ENCODE results near the gene SHFL. TPM values are rescaled to one million over a fixed set of nuclear protein-coding genes. Genes with fewer than 3 reads are reported as not detected.

Gene SHFL
- total RNA-seq, 1 experiment from 2014 or later = 21.1 TPM

- Mint-ChIP-seq H3K27ac (no peak overlapping the region), H3K4me1 (peaks cover 7 to 9% of the 10 kb centered on the region in 2 experiments; a peak in 2 of 4 replicates), H3K27me3 (ENCODE audit: low read depth) (peaks cover 13% of the 10 kb centered on the region), H3K4me3 (no peak overlapping the region), H3K36me3 (ENCODE audit: insufficient read depth in 1 of 3, low read depth in 3 of 3) (peaks cover 4 to 21% (median 11%) of the 10 kb centered on the region in 3 experiments), H3K9me3 (peaks cover 0 to 1% of the 10 kb centered on the region in 2 experiments; a peak in 1 of 5 replicates)
- no peak overlapping the region for H3K4ac ChIP-seq (ENCODE audit: low read depth, low read length)
- peaks cover 10% of the 10 kb centered on the region for H3K23me2 ChIP-seq (ENCODE audit: insufficient read length, low read depth, low read length, poor library complexity, severe bottlenecking)
- no peak overlapping the region for H2BK20ac ChIP-seq (ENCODE audit: low read depth, low read length, poor library complexity, severe bottlenecking)
- no peaks in the 10 kb centered on the region for H3K9me3 ChIP-seq (ENCODE audit: control insufficient read depth, low read depth, low read length)
- H4K5ac ChIP-seq (ENCODE audit: insufficient read length, low read depth, low read length) = no peak overlapping the region
- H4K91ac ChIP-seq (ENCODE audit: insufficient read length, low read depth, low read length) = no peak overlapping the region
- H3K27me3 ChIP-seq (ENCODE audit: insufficient read depth, low read length) = no peaks in the 10 kb centered on the region
- WGBS (ENCODE audit: extremely low coverage, insufficient read length, low lambda C conversion rate) = no CpG with 5 or more reads among the region's 6 CpGs
- no peak overlapping the region for H3K56ac ChIP-seq (ENCODE audit: insufficient read length, low read depth, low read length)
- no peaks in the 10 kb centered on the region for H3K79me1 ChIP-seq (ENCODE audit: insufficient read depth, low read depth, low read length, poor library complexity, severe bottlenecking)
- no peak overlapping the region for H3T11ph ChIP-seq (ENCODE audit: low read length)
- H3K9ac ChIP-seq (ENCODE audit: extremely low read depth, insufficient read length, low read length) = no peak overlapping the region
- no peaks in the 10 kb centered on the region for H4K20me1 ChIP-seq (ENCODE audit: control insufficient read depth, insufficient read depth, insufficient read length)
- H2AFZ ChIP-seq (ENCODE audit: low read length) = no peak overlapping the region
- H2BK15ac ChIP-seq (ENCODE audit: low read depth, low read length) = no peak overlapping the region
- TF ChIP-seq, protein P1, sequence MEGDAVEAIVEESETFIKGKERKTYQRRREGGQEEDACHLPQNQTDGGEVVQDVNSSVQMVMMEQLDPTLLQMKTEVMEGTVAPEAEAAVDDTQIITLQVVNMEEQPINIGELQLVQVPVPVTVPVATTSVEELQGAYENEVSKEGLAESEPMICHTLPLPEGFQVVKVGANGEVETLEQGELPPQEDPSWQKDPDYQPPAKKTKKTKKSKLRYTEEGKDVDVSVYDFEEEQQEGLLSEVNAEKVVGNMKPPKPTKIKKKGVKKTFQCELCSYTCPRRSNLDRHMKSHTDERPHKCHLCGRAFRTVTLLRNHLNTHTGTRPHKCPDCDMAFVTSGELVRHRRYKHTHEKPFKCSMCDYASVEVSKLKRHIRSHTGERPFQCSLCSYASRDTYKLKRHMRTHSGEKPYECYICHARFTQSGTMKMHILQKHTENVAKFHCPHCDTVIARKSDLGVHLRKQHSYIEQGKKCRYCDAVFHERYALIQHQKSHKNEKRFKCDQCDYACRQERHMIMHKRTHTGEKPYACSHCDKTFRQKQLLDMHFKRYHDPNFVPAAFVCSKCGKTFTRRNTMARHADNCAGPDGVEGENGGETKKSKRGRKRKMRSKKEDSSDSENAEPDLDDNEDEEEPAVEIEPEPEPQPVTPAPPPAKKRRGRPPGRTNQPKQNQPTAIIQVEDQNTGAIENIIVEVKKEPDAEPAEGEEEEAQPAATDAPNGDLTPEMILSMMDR (conservative IDR thresholded peaks at IDR 0.05) = no peak
- H2BK12ac ChIP-seq (ENCODE audit: insufficient read length, low read depth, low read length) = no peak overlapping the region
- no peak overlapping the region for H3K27ac ChIP-seq (ENCODE audit: insufficient read length, low read depth, low read length)
- H2BK120ac ChIP-seq (ENCODE audit: low read depth, low read length, poor library complexity, severe bottlenecking) = no peak overlapping the region
- no peak overlapping the region for H3K18ac ChIP-seq (ENCODE audit: insufficient read length, low read depth, low read length)
- H4K8ac ChIP-seq (replicated peaks; ENCODE audit: insufficient read length, low read depth, low read length) = no peak overlapping the region
- no peak overlapping the region for H3K4me2 ChIP-seq (ENCODE audit: insufficient read depth, insufficient read length, low read length)
- H3K4me1 ChIP-seq (ENCODE audit: insufficient read depth, low read length) = no peaks in the 10 kb centered on the region
- no peak overlapping the region for H3K23ac ChIP-seq (ENCODE audit: insufficient read length, low read depth, low read length)
- no peak overlapping the region for H2BK5ac ChIP-seq (ENCODE audit: insufficient read length, low read length)
- no peak overlapping the region for H2AK5ac ChIP-seq (ENCODE audit: insufficient read length, low read length)
- no peak for DNase-seq
- no peak overlapping the region for H3K14ac ChIP-seq (ENCODE audit: insufficient read depth, low read length)
- no peaks in the 10 kb centered on the region for H3K79me2 ChIP-seq (ENCODE audit: insufficient read depth, low read length)
These were observed 2.9 kb downstream of the SHFL start for GRCh38 chr19:10088949-10089554.

Data from H9 (cell line).